NCI-H2107 (cell line): Measurements from ENCODE around the gene SRRM3.
"Not testable (repeated sequence)": the region's sequence is repeated elsewhere in the genome, so short reads cannot be mapped to it uniquely, and the experiment has no call there.

ENCODE experiments used
- DNase-seq: peaks from one replicate; lab custom pipeline; 2025; lab: John Stamatoyannopoulos, UW

SRRM3 gene

GRCh38 chr7:76315364-76315763 lies 113.7 kb downstream of the SRRM3 start:
- DNase-seq, result no peak

- no peak for DNase-seq
Measured at GRCh38 chr7:76316984-76317781, 115.5 kb downstream of the SRRM3 start.

- DNase-seq, result peak; percentile 94
Measured at GRCh38 chr7:76317782-76318487, 116.2 kb downstream of the SRRM3 start.

GRCh38 chr7:76318488-76319353 lies 117.0 kb downstream of the SRRM3 start:
- peak; percentile 33 for DNase-seq

GRCh38 chr7:76325092-76325491 lies 123.4 kb downstream of the SRRM3 start:
- no peak for DNase-seq

GRCh38 chr7:76325811-76326210 lies 124.1 kb downstream of the SRRM3 start:
- no peak for DNase-seq

- no peak for DNase-seq
Measured at GRCh38 chr7:76326646-76327233, 125.0 kb downstream of the SRRM3 start.

- DNase-seq, result no peak
Measured at GRCh38 chr7:76327610-76328009, 125.9 kb downstream of the SRRM3 start.

GRCh38 chr7:76328389-76328788 lies 126.7 kb downstream of the SRRM3 start:
- no peak for DNase-seq

GRCh38 chr7:76329479-76329878 lies 127.8 kb downstream of the SRRM3 start:
- no peak for DNase-seq

GRCh38 chr7:76330261-76330660 lies 128.6 kb downstream of the SRRM3 start:
- DNase-seq, result no peak

- no peak for DNase-seq
Measured at GRCh38 chr7:76330673-76331072, 129.0 kb downstream of the SRRM3 start.

- no peak for DNase-seq
Measured at GRCh38 chr7:76332078-76332477, 130.4 kb downstream of the SRRM3 start.

GRCh38 chr7:76333511-76334101 lies 131.9 kb downstream of the SRRM3 start:
- no peak for DNase-seq

- DNase-seq, result no peak
Measured at GRCh38 chr7:76334320-76334967, 132.7 kb downstream of the SRRM3 start.

- not testable (repeated sequence) for DNase-seq
Measured at GRCh38 chr7:76335417-76335816, 133.7 kb downstream of the SRRM3 start.

GRCh38 chr7:76336094-76336493 lies 134.4 kb downstream of the SRRM3 start:
- DNase-seq, result no peak
